AG10803 (cell line): ENCODE data around the gene VPS39.

Experiments
- DNase-seq: peaks from one replicate; pipeline ENCODE4 v3.0.0; 2010; ENCODE audit warnings: low read depth
- H3K4me3 ChIP-seq: 2 replicates; pipeline ENCODE4 v1.5.1; 2011; ENCODE audit warnings: mild to moderate bottlenecking, low read length, control low read depth
- TF ChIP-seq, protein P1 (sequence below): conservative IDR thresholded peaks from 2 replicates; pipeline ENCODE4 v1.5.1; 2011; ENCODE audit warnings: mild to moderate bottlenecking, low read length, control low read depth, inconsistent platforms

VPS39 gene

DNA sequence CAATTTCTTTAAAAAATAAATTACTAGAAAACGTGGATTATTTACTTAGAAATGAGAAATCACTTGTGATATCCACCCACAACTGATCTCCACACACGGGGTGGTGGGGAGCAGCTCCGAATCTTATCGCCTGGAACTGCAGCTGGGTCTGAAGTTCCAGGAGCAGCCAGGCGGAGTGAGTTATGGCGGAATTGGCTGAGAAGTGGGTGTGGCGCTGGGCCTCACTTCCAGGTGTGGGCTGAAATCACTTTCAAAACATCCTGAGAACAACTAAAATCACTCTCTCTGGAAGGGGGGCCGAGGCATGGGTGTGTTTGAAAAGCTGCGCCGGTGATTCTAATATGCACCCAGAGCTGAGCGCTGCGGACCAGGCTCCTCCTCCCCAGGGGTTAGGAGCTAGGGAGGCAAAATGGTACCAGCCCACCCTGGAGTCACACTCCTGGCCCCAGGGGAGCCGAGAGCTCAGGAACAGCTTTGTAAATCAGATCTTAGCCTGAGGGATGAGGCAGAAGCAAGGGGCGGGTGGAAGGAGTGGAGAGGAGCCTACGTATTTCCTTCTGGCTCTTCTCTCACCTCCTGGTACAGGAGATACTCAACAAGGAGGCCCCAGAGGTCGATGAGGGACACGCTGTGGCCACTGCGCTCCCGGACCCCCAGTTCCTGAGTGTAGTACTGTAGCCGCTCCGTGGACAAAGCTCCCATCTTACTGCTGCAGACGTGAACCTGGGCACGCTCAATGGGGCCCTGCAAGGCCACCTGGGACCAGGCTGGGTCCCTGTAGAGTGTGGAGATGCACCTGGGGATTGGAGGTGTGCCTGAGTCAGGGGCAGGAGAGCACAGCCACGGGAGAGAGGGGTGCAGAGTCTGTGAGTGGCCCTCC lies 61.3 kb downstream of the VPS39 start:
- no peak overlapping the region for H3K4me3 ChIP-seq
- DNase-seq = no peak
- TF ChIP-seq, protein P1, sequence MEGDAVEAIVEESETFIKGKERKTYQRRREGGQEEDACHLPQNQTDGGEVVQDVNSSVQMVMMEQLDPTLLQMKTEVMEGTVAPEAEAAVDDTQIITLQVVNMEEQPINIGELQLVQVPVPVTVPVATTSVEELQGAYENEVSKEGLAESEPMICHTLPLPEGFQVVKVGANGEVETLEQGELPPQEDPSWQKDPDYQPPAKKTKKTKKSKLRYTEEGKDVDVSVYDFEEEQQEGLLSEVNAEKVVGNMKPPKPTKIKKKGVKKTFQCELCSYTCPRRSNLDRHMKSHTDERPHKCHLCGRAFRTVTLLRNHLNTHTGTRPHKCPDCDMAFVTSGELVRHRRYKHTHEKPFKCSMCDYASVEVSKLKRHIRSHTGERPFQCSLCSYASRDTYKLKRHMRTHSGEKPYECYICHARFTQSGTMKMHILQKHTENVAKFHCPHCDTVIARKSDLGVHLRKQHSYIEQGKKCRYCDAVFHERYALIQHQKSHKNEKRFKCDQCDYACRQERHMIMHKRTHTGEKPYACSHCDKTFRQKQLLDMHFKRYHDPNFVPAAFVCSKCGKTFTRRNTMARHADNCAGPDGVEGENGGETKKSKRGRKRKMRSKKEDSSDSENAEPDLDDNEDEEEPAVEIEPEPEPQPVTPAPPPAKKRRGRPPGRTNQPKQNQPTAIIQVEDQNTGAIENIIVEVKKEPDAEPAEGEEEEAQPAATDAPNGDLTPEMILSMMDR = no peak

DNA sequence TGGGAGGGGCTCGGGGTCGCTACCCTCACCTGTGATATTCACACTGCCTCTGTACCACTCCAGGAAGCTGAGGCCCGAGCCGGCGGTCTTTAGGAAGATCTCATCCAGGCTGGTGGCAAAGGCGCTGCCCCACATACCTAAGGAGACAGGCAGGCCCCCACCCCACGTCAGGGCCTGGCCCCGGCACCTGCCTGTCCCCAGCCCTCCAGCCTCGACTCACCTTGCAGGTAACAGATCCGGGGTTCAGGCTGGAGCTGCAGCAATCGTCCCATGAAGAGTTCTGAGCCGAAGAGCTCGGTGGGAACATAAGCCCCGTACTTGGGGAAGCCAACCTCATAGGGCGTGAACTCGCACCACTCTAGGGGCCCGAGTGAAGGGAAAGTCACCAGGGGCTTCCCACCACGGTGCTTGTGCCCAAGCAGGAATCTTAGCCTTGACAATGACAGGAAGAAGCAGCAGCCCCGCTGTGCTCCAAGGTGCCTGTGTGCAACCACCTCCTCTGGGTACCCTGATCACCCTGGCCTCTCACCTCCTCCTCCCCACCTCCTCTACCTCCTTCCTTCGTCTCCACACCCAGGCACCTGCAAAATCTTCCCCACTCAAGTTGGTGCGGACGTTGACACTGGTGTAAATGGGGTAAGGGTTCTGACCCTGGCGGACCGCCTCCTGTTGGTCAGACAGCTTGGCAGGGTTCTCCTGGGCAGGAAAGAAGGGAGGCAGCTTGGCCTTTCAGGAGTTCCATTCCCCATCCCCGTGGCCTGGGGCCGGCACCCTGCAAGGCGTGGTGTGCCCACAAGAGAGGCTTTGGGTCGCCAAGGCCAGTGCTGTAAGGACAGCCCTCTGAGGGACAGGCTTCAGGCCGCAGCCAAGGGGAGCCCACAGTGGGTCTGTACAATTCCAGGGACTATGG lies 62.3 kb downstream of the VPS39 start:
- no peak overlapping the region for H3K4me3 ChIP-seq
- TF ChIP-seq, protein P1 = no peak
- no peak for DNase-seq

DNA sequence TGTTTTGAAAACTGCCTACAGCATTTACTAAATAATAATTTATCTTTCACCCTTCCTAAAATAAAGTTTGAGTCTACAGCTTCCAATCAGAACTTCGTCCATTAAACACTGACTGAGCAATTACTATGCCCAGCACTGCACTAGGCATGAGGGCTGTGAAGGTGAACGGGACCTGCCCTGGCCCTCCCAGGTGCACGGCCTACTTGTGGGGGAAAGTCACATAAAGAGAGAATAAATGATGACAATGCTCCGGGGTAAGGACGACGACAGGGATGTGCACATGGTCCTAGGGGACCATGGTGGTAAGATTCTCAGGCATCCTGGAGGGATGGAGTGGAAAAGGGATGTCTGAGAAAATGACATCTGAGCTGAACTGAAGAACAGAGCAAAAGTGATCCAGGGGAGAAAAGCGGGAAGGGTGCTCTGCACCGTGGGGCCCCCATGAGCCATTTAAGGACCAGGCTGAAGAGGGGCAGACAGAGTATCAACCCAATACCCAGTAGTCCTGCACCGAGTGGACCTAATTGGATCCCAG lies 63.2 kb downstream of the VPS39 start:
- H3K4me3 ChIP-seq = no peak overlapping the region
- no peak for DNase-seq
- TF ChIP-seq, protein P1 = no peak

DNA sequence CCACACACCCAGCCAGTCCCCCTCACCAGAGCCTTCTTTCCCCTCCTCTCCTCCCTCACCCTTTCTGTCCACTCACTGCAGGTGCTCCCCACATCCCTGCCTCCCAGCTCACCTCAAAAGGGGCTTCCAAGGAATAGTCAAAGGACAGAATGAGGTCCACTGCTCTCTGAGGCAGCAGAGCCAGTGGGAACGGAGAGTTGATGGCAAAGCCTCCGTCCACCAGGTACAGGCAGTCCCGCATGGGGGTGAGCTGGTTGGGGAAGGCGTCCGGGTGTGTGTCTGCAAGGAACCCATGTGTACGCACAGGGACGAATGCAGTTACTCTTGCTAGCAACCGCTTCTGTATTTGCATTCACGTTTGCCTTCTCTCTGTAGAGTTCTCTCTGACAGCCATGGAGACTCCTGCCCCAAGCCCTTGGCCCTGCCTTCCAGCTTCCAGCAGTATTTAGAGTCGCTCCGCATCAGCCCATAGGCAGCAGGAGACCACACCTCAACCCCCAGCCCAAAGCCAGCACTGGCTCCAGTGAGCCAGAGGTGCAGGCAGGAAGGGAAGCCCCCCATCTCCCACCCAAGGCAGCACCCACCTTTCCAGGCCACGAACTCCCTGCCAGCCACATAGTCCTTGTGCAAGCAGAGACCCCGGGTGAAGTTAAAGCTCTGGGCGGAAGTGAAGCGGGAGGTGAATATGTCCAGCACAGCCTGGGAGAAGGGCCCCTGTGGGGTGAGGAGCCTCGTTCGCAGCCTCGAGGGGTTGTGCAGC lies 64.1 kb downstream of the VPS39 start:
- no peak overlapping the region for H3K4me3 ChIP-seq
- TF ChIP-seq, protein P1 = no peak
- no peak for DNase-seq

DNA sequence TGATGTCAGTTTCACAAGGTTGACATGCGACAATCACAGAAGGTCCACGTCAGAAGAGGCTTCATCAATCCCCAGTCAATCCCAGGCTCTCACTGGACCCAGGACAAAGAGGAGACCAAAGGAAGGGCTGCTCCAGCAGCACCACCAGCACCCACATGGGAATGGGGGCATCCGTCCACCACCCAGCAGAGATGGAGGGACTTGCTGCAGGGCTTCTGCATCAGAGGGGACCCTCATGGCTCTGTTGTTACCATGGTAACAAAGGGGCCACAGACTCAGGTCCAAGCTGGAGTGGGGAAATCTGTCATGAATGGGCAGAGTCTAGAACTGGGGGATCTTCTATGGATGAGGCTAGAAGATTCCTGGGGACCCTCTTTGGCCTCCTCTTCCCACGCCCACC lies 64.7 kb downstream of the VPS39 start:
- TF ChIP-seq, protein P1 = no peak
- no peak for DNase-seq
- H3K4me3 ChIP-seq = no peak overlapping the region

DNA sequence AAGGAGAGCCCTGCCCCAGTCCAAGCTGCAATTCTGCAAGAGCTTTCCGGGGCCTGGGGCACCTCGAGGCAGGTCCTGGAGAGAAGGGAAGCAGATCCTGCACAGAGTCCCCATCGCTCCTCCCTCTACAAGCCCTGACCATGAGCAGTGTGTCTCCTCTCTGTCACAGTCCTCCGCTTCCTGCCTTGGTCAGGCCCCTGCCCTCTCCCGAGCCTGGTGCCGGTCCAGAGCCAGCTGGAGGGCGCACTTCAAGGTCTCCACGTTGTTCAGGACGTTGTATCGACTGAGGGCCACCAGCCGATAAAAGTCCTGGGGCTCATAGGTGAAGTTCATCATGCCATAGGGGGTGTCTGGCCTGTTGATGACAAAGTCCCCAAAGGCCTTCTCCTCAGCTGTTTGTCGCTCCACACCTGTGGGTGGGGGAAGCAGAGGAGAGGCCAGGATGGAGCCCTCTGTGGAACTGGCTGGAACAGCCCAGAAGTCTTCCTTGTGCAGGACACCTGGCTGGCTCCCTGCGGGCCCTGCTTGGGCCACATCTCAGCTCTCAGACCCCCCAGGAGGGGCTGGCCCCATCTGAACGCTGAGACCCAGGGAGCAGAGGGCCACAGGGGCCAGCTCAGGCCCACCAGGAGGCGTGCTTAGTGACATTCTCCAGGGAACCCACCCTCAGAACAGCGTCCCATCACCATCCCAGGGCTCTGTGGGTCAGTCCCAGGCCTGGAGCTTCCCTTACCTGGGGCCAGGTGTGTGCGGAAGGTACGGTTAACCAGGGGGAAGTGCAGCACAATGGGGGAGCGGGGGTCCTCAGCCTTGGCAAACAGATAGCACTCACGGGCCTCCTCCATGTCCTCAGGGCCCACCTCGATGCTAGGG lies 66.1 kb downstream of the VPS39 start:
- H3K4me3 ChIP-seq = no peak overlapping the region
- TF ChIP-seq, protein P1 = no peak
- DNase-seq = no peak
